Endothelial cell of hepatic sinusoid (primary cell): Measurements from ENCODE around the gene ATP5F1E.
"Not testable (repeated sequence)": the region's sequence is repeated elsewhere in the genome, so short reads cannot be mapped to it uniquely, and the experiment has no call there.

Experiments
- in situ Hi-C: cut with HindIII; loops from 2 replicates; pipeline ENCODE4 v1.10.0; 2017; ENCODE audit warnings: low sequenced_read_pairs

ATP5F1E gene

GRCh38 chr20:58993332-58994248 lies 38.5 kb downstream of the ATP5F1E start:
- in situ Hi-C loops, result no loop called here

- in situ Hi-C loops, result no loop called here
Observed at GRCh38 chr20:58992911-58993310, 39.2 kb downstream of the ATP5F1E start.

DNA sequence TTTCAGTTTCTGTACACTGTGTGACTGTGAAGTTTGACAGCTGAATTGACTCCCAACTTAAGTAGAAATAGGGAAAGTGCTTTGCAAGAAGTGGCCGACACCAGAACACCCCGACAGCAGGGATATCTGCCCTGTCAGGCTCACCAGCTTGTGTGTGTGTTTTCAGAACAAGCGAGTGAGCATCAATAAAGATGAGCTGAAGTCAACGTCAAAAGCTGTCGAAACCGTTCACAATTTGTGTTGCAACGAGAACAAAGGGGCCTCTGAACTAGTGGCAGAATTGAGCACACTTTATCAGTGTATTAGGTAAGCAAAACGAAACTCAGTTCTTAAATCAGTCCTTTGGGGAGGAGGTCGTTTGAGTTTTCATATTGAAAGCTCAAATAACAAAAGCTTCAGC lies 40.4 kb downstream of the ATP5F1E start:
- in situ Hi-C loops, result no loop called here

DNA sequence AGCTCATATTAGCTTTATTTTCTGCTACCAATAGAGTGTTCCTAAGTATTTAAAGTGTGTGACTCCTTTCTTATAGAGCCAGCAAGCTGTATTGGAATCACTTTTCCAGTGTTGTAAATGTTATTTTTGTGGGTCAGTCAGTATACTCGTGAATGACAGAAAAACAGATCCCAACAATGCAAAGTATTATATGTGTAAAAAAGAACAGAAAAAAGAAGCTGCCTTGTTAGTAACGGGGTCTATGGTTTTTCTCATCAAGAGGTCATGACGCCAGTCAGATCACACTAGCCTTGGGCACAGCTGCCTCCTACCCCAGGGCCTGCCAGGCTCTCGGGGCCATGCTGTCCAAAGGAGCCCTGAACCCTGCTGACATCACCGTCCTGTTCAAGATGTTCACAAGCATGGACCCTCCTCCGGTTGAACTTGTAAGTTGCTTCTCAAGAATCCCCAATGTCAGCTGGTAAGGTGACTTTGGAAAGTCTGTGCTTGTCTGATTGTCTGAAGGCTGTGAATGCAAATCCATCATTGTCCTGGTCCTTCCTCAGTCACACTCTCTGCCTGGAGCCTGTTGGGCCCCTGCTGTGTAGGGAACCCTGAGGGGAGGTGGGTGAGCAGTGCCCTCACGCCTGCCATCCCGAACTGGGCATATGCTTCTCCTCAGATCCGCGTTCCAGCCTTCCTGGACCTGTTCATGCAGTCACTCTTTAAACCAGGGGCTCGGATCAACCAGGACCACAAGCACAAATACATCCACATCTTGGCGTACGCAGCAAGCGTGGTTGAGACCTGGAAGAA lies 41.3 kb downstream of the ATP5F1E start:
- in situ Hi-C loops, result no loop called here

GRCh38 chr20:58989196-58989595 lies 42.9 kb downstream of the ATP5F1E start:
- in situ Hi-C loops, result no loop called here

- in situ Hi-C loops, result no loop called here
Observed at GRCh38 chr20:58988565-58988882, 43.6 kb downstream of the ATP5F1E start.

DNA sequence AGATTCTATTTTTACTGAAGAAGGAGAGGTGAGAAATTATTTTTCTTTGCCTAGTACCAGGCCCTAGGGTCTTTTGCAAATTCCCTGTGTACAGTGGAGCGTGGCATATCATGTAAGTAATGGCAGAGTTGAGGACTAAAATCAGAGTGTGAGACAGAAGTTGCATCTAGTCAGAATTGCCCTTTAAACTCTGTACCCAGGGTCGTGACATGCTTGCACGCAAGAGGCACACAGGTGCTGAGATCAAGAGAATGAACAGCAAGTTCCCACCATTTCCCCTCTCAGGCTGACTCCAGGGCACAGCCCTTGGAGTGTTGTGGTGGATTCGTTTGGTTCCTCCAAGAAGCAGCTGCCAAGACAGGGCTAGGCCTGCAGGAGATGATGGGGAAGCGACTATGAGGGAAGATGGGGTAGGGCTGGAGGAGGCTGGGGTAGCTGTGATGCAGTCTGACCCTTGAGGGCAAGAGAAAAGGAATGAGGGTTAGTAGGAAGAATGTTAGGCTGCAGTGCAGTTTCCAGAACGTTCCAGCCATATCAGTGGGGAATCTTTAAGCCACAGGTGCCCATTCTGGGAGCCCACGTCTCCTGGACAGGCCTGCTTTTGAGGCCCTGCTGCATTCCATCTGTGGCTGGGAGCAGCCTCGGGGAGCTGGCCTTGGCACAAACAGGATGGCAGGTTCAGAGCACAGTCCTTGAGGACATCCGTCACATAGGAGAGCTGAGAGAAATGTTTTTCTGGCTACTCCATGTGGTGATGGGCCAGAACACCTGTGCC lies 44.2 kb downstream of the ATP5F1E start:
- in situ Hi-C loops, result no loop called here

DNA sequence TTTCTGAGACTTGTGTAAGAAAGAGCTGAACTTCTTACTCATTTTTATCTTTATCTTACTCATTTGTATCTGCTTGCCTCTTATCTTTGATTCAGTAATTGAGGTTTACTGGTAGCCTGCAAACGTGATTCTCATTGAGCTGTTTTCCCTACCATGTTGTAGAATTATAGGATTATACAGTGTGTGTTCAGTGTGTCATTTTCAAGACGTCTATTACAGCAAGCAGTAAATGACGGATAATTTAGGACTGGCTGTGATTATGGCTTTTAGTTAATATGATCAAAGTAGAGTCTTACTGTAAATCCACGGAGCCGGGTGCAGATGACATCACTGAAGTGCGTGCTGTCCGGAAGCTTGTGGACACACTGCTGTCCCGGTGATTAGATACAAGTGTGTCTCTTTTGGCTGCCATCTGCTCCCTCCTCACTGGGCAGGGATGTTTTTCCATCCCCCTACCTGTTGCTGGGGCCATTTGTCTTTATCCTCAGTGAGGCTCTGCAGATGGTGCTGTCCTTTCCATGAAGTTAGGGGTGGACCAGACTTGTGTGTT lies 45.1 kb downstream of the ATP5F1E start:
- in situ Hi-C loops, result no loop called here

GRCh38 chr20:58986286-58986967 lies 45.7 kb downstream of the ATP5F1E start:
- in situ Hi-C loops, result no loop called here

DNA sequence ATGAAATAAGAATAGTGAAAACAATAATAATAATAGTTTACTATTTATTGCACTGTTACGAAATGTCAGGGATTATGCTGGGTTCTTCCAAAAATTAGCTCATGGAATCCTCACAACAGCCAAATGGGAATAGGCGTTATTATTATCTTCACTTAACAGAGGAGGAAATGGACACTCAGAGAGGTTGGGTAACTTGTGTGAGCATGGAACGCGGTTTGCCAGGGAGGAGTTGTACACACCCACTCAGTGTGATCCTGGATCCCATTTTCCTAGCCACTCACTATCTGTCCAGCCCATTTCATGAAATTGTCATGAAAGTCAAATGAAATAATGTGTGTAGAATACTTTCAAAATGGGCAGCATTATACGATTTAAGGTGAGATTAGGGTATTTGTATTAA lies 46.5 kb downstream of the ATP5F1E start:
- in situ Hi-C loops, result no loop called here

DNA sequence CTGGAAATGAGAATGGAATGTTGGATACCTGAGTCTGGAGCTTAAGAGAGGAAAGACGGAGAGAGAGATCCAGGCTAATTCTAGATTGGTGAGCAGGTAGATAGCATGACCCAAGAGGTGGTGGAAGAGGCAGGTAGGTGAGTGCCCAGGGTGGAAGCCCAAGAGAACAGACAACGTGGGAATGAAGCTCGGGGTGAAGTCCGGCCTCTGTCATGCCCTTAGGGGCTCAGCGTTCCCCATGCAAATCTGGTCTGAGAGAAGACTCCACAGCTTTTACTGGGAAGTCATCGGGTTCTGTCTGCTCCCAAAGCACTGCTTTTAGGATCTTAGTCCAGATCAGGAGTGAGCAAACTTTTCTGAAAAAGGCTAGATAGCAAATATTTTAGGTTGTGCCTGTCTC lies 47.4 kb downstream of the ATP5F1E start:
- in situ Hi-C loops, result no loop called here

DNA sequence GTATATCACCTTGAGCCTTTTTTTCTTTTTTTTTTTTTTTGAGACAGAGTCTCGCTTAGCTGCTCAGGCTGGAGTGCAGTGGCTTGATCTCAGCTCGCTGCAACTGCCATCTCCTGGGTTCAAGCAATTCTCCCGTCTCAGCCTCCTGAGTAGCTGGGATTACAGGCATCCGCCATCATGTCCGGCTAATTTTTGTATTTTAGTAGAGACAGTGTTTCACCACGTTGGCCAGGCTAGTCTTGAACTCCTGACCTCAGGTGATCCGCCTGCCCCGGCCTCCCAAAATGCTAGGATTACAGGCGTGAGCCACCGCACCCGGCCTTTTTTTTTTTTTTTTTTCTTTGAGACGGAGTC lies 49.0 kb downstream of the ATP5F1E start:
- in situ Hi-C loops, result not testable (repeated sequence)

- in situ Hi-C loops, result no loop called here
Observed at GRCh38 chr20:58982406-58983114, 49.6 kb downstream of the ATP5F1E start.

GRCh38 chr20:58981628-58982364 lies 50.3 kb downstream of the ATP5F1E start:
- in situ Hi-C loops, result no loop called here

DNA sequence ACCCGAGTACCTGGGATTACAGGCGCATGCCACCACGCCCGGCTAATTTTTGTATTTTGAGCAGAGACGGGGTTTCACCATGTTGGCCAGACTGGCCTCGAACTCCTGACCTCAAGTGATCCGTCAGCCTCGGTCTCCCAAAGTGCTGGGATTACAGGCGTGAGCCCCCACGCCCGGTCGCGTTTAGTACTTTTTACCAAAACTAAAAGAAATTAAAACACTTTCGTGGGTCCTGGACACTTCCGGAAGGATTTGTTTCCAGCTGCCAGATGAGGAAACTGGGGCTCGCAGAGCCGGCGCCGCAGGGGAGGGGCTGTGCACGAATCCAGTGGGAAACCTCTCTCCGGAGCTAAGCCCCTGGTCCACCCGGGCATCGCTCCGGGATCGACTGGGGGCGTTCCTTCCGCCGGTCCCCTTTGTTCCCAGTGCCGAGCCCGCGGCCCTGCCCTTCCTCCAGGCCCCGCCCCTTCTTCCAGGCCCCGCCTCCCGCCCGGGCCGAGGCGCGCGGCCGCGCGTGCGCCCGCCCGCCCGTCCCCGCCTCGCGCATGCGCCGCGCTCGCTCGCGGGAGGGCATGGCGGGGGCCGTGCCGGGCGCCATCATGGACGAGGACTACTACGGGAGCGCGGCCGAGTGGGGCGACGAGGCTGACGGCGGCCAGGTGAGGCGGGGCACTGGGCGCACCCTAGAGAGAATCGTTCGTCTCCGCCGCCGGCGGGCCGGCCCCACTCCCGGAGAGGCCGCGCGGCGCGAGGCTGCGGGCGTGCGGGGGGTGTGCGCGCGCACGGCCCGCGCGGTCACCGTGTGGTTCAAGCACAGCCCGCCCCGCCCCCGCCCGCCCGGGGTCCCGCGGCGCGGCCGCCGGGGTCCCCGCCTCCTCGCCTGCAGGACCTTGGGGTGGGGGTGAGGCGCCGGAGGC lies 51.2 kb downstream of the ATP5F1E start, which contains the start of gene NELFCD:
Gene NELFCD (plus strand): TSS at position 546 of the 917 bp plus-strand sequence. CDS start 54 bp downstream, at position 600.
- in situ Hi-C loops, result no loop called here

DNA sequence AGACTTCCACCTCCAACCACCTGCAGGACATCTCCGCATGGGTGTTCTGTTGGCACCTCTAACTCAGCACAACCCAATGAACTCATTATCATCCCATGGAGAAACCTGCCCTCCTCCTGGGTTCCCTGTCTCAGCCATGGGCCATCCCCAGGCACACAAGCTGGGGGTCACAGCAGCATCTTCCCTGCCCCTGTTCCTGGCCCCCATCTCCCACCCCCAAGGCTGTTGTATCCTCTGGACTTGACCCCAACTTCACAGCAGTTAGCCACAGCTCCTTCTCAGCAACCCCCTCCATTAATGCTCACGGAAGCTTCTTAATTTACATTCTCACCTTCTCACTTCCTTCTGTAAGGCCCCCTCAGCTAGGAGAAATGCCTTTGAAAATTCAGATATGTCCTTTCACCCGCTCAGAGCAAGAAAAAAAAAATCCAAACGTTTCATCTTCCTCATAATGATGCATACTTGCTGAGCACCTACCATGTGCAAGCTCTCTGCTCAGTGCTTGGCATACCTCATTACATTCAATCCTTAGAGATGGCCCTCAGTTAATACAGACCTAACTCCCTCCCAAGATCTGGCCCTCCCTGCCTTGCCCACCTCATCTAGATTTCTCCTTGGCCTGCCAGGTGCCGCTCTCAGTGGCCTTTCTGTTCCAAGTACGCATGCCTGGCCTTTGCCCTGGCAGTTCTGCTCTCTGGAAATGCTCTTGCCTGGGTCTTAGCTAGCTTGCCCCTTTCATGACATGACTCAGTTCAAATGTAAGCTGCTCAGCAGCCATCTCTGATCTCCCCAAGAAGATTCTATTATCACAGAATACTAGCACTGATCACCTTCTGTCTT lies 53.6 kb downstream of the ATP5F1E start:
- in situ Hi-C loops, result no loop called here

DNA sequence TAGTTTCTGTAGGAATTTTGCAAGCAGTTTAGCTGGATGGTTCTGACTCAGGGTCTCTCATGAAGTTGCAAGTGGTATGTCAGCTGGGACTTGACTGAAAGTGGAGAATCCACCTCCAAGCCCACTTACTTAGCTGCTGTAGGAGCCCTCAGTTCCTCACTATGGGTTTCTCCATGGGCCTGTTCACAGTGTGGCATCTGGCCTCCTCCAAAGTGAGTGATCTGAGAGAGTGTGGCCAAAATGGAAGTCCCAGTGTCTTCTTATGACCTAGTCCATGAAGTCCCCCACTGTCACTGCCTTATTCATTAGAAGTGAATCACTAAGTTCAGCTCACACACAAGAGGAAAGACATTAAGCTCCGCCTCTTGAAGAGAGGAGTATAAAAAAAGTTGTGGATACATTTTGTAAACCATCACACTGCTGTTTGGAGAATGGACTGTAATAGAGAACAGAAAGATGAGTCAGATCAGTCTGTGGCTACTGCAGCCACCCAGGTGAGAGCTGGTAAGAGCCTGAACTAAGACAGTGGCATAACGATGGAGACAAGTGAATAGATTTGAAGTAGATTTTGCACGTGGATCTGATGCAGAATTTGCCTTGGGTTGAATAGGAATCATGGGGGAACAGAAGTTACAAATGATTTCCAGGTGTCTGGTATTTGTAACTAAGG lies 55.9 kb downstream of the ATP5F1E start:
- in situ Hi-C loops, result no loop called here
